PC-9 (cell line): ENCODE data around the gene PDRG1.

Experiments
- EZH2 ChIP-seq: fragments of 200-600 bp; sonication (generic); IDR thresholded peaks from 2 replicates; pipeline ENCODE4 v1.8.0; 2017; ENCODE audit warnings: antibody characterized with exemption, low read depth
- TF ChIP-seq, protein P1 (sequence below): fragments of 200-600 bp; sonication (generic); conservative IDR thresholded peaks from 2 replicates; pipeline ENCODE4 v1.6.1; 2017; ENCODE audit warnings: mixed run types, antibody characterized with exemption, mild to moderate bottlenecking, moderate library complexity

GRCh38 chr20:31903627-31904386, 48.0 kb downstream of the PDRG1 start:
- TF ChIP-seq, protein P1, sequence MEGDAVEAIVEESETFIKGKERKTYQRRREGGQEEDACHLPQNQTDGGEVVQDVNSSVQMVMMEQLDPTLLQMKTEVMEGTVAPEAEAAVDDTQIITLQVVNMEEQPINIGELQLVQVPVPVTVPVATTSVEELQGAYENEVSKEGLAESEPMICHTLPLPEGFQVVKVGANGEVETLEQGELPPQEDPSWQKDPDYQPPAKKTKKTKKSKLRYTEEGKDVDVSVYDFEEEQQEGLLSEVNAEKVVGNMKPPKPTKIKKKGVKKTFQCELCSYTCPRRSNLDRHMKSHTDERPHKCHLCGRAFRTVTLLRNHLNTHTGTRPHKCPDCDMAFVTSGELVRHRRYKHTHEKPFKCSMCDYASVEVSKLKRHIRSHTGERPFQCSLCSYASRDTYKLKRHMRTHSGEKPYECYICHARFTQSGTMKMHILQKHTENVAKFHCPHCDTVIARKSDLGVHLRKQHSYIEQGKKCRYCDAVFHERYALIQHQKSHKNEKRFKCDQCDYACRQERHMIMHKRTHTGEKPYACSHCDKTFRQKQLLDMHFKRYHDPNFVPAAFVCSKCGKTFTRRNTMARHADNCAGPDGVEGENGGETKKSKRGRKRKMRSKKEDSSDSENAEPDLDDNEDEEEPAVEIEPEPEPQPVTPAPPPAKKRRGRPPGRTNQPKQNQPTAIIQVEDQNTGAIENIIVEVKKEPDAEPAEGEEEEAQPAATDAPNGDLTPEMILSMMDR: no peak
- no peak for TF ChIP-seq EZH2
